B cell (primary cell): ENCODE data around the gene LENG1. TPM values are rescaled to one million over a fixed set of nuclear protein-coding genes. Genes with fewer than 3 reads are reported as not detected.

ENCODE experiments used
- ATAC-seq: fragments of 200-7000 bp; cut with Tn5 transposase; one replicate; pipeline ENCODE4 v1.10.0; 2021; ENCODE audit warnings: low read depth, mild to moderate bottlenecking, moderate number of reproducible peaks, moderate library complexity
- CTCF ChIA-PET: fragments of 350-600 bp; sonication (Branson Sonifier 250); formaldehyde crosslinking; loops from one replicate; lab custom pipeline; 2021; ENCODE audit warnings: antibody characterized with exemption, inconsistent platforms; lab: Charles Lee
- POLR2A ChIA-PET: fragments of 350-600 bp; sonication (Branson Sonifier 250); formaldehyde crosslinking; loops from one replicate; lab custom pipeline; 2021; ENCODE audit warnings: antibody characterized with exemption; lab: Charles Lee
- DNase-seq: peaks from one replicate; pipeline ENCODE4 v3.0.0; 2013
- H2AFZ ChIP-seq: 2 replicates; pipeline ENCODE4 v1.6.1; 2012; ENCODE audit warnings: mild to moderate bottlenecking, low read depth, low read length; ENCODE audit not compliant: insufficient read depth, poor library complexity, severe bottlenecking
- H3K27ac ChIP-seq, 2 donors: 1 replicate in 1 of 2; 2 replicates in 1 of 2; pipeline ENCODE4 v1.5.1; 2012 to 2013; ENCODE audit warnings: low read length in 2 of 2, mild to moderate bottlenecking in 2 of 2, moderate library complexity in 1 of 2
- H3K27me3 ChIP-seq, 4 experiments: fragments of 200-600 bp in 1 of 4; sonication (generic) in 1 of 4; replicated peaks in 1 of 4; 1 replicate in 2 of 4; 2 replicates in 2 of 4; pipeline versions ENCODE4 v1.6.1 to v1.7.0; 2013 to 2016; ENCODE audit warnings: low read length in 3 of 4, mild to moderate bottlenecking in 2 of 4, mixed read lengths in 1 of 4, moderate library complexity in 1 of 4; ENCODE audit not compliant: insufficient read depth in 4 of 4, control insufficient read depth in 3 of 4; ENCODE audit errors: control extremely low read depth in 1 of 4
- H3K36me3 ChIP-seq, 2 experiments: replicated peaks in 1 of 2; 1 replicate in 1 of 2; 2 replicates in 1 of 2; pipeline versions ENCODE4 v1.6.1 to v1.7.1; 2013; ENCODE audit warnings: low read length in 1 of 2; ENCODE audit not compliant: insufficient read depth in 2 of 2, control insufficient read depth in 1 of 2; ENCODE audit errors: control extremely low read depth in 1 of 2, extremely low read depth in 1 of 2
- H3K4me1 ChIP-seq, 2 donors: fragments of 200-600 bp in 1 of 2; sonication (generic) in 1 of 2; 1 replicate in 1 of 2; 2 replicates in 1 of 2; pipeline versions ENCODE4 v1.5.1 to v1.6.1; 2013 to 2017; ENCODE audit warnings: low read length in 2 of 2; ENCODE audit not compliant: control insufficient read depth in 2 of 2, insufficient read depth in 2 of 2
- H3K4me2 ChIP-seq: replicated peaks from 2 replicates; pipeline ENCODE3; 2012; ENCODE audit warnings: mild to moderate bottlenecking, low read depth, low read length; ENCODE audit not compliant: poor library complexity, severe bottlenecking
- H3K4me3 ChIP-seq, 5 experiments: fragments of 200-600 bp in 1 of 5; sonication (generic) in 1 of 5; 1 replicate in 3 of 5; 2 replicates in 2 of 5; pipeline versions ENCODE4 v1.5.1 to v1.7.0; 2011 to 2016; ENCODE audit warnings: low read length in 4 of 5, mild to moderate bottlenecking in 4 of 5, low read depth in 2 of 5, control low read depth in 1 of 5, moderate library complexity in 1 of 5; ENCODE audit not compliant: insufficient read depth in 1 of 5; ENCODE audit errors: control extremely low read depth in 1 of 5, extremely low read depth in 1 of 5
- H3K79me2 ChIP-seq: fragments of 200-600 bp; sonication (generic); one replicate; pipeline ENCODE4 v1.6.0; 2016; ENCODE audit warnings: low read length; ENCODE audit not compliant: control insufficient read depth, insufficient read depth
- H3K9ac ChIP-seq: fragments of 200-600 bp; sonication (generic); 2 replicates; pipeline ENCODE4 v1.6.1; 2017; ENCODE audit warnings: mild to moderate bottlenecking, low read length, moderate library complexity
- H3K9me3 ChIP-seq, 3 donors: one replicate each; pipeline versions ENCODE4 v1.6.1 to v1.7.1; 2013; ENCODE audit warnings: low read length in 2 of 3; ENCODE audit not compliant: control insufficient read depth in 2 of 3, insufficient read depth in 1 of 3; ENCODE audit errors: control extremely low read depth in 1 of 3
- H4K20me1 ChIP-seq: 2 replicates; pipeline ENCODE4 v1.6.0; 2012; ENCODE audit warnings: mild to moderate bottlenecking, low read length; ENCODE audit not compliant: insufficient read depth, control insufficient read depth, poor library complexity, severe bottlenecking
- H3K27ac Mint-ChIP-seq: one replicate; pipeline ENCODE4 v1.8.0; 2021; ENCODE audit warnings: mixed read lengths
- H3K27me3 Mint-ChIP-seq: one replicate; pipeline ENCODE4 v1.8.0; 2021; ENCODE audit warnings: mixed read lengths
- H3K4me1 Mint-ChIP-seq: one replicate; pipeline ENCODE4 v1.8.0; 2021; ENCODE audit warnings: mixed read lengths
- H3K4me3 Mint-ChIP-seq: one replicate; pipeline ENCODE4 v1.8.0; 2021; ENCODE audit warnings: mixed read lengths
- H3K9me3 Mint-ChIP-seq: one replicate; pipeline ENCODE4 v1.8.0; 2022; ENCODE audit warnings: mixed read lengths; ENCODE audit not compliant: insufficient read depth
- CTCF ChIP-seq: fragments of 200-600 bp; IDR thresholded peaks from one replicate; pipeline ENCODE4 v1.8.0; 2022; ENCODE audit warnings: antibody characterized with exemption, mild to moderate bottlenecking
- EZH2 ChIP-seq: IDR thresholded peaks from 2 replicates; pipeline ENCODE4 v1.6.1; 2012; ENCODE audit warnings: borderline replicate concordance, low read depth, mild to moderate bottlenecking, moderate library complexity, low read length; ENCODE audit not compliant: insufficient read depth, poor library complexity, severe bottlenecking
- WGBS: methylation state at CpG from one replicate; pipeline ENCODE4 v1.1.5; 2013; ENCODE audit warnings: missing lambda C conversion rate; ENCODE audit not compliant: insufficient coverage; 5-methylcytosine and 5-hydroxymethylcytosine counted together
- intact Hi-C: fragments of 100-400 bp; cut with micrococcal nuclease; formaldehyde crosslinking; loops from one replicate; pipeline ENCODE4 v1.10.0; 2022
- polyA plus RNA-seq: library from polyadenylated mRNA; depleted of rRNA; stranded (reverse); fragments of >200 nt; gene quantifications from 2 replicates; pipeline ENCODE4 v1.2.3, GENCODE V29; 2012
- total RNA-seq, 2 donors: library from RNA; stranded (reverse); fragments of 120-200 nt in 1 of 2; gene quantifications; 1 replicate in 1 of 2; 2 replicates in 1 of 2; pipeline versions ENCODE4 v1.2.3 to v1.2.4, GENCODE V29; 2013 to 2022

LENG1 gene
- total and polyA plus RNA-seq, 2 donors (not counting 1 experiment from before 2014, with no cell fraction given) = 9.2 to 16.5 TPM

- H3K4me3 ChIP-seq = no peak overlapping the region
- DNase-seq (no peak), ATAC-seq (no peak)
- H3K9me3 ChIP-seq = no peaks in the 10 kb centered on the region
- Mint-ChIP-seq H3K27ac (no peak overlapping the region), H3K4me3 (peak overlapping the region; percentile 67), H3K27me3 (no peaks in the 10 kb centered on the region), H3K9me3 (no peaks in the 10 kb centered on the region), H3K4me1 (peaks cover 29% of the 10 kb centered on the region)
- no peaks in the 10 kb centered on the region for H3K27me3 ChIP-seq
- no peak overlapping the region for H2AFZ ChIP-seq
- no peak overlapping the region for H3K9ac ChIP-seq
- TF ChIP-seq EZH2 (no peak), CTCF (no peak)
- peaks cover 0 to 19% of the 10 kb centered on the region in 2 experiments for H3K36me3 ChIP-seq
- intact Hi-C loops = no loop called here
- H3K4me1 ChIP-seq = peaks cover 17 to 20% of the 10 kb centered on the region in 2 donors
- H3K27ac ChIP-seq = no peak overlapping the region
- no peak overlapping the region for H3K4me2 ChIP-seq
- CTCF ChIA-PET = interaction anchor here (4.7 kb wide), 1 partner anchor 23 kb away, joined by 50 read pairs; the partner anchor contains the start of gene TMC4
- POLR2A ChIA-PET = interaction anchor here (0.7 kb wide), 1 partner anchor 1393 kb away, joined by 5 read pairs; no protein-coding TSS in a partner anchor
- 98% methylated on average over 10 of the region's 11 CpGs for WGBS
- H4K20me1 ChIP-seq = peaks cover 18% of the 10 kb centered on the region
- peaks cover 20% of the 10 kb centered on the region for H3K79me2 ChIP-seq
Measured at GRCh38 chr19:54193011-54193410, 33.5 kb upstream of the LENG1 start.

GRCh38 chr19:54191811-54192453 is 32.4 kb upstream of the LENG1 start:
- WGBS = 84% methylated on average over 14 of the region's 19 CpGs
- peak overlapping the region; percentile 83 for H3K9ac ChIP-seq
- H3K9me3 ChIP-seq = no peaks in the 10 kb centered on the region
- peaks cover 20% of the 10 kb centered on the region for H3K79me2 ChIP-seq
- no peak for ATAC-seq
- peak overlapping the region; percentile 86 for H2AFZ ChIP-seq
- H3K27ac Mint-ChIP-seq = peak overlapping the region; percentile 99
- peaks cover 18 to 22% of the 10 kb centered on the region in 2 donors for H3K4me1 ChIP-seq
- peak overlapping the region; percentile 65 to 87 (median 81) for H3K4me3 ChIP-seq
- CTCF ChIA-PET = interaction anchor here (1.4 to 4.7 kb wide), 3 partner anchors 13 to 32 kb away, joined by 4 to 50 read pairs (median 6); partner anchors contain the start of genes LENG1 and TMC4
- TF ChIP-seq CTCF = no peak
- POLR2A ChIA-PET = interaction anchor here (0.7 to 4.5 kb wide), 7 partner anchors 9 to 1394 kb away, joined by 3 to 73 read pairs (median 5); partner anchors contain the start of genes CNOT3, LENG8, PRPF31 and RPS9
- H3K27me3 ChIP-seq = no peaks in the 10 kb centered on the region
- peak overlapping the region; percentile 96 to 99 for H3K27ac ChIP-seq
- H3K4me1 Mint-ChIP-seq = peaks cover 32% of the 10 kb centered on the region
- H3K4me3 Mint-ChIP-seq = peak overlapping the region; percentile 94
- no peaks in the 10 kb centered on the region for H3K9me3 Mint-ChIP-seq
- H3K36me3 ChIP-seq = peaks cover 0 to 19% of the 10 kb centered on the region in 2 experiments
- no peaks in the 10 kb centered on the region for H3K27me3 Mint-ChIP-seq
- H4K20me1 ChIP-seq = peaks cover 19% of the 10 kb centered on the region
- no peak for DNase-seq
- H3K4me2 ChIP-seq = peak overlapping the region; percentile 99
- intact Hi-C loops = no loop called here
